Kidney (tissue), 14 donors: ENCODE measurements around the gene ZNF888. TPM values are rescaled to one million over a fixed set of nuclear protein-coding genes. Genes with fewer than 3 reads are reported as not detected.
A peak's percentile ranks its signal among the peaks of the same experiment; 100 is the strongest.

Experiments used
- DNase-seq, 5 donors: peaks; one replicate each; pipeline ENCODE4 v3.0.0-alpha.2; 2013 to 2020
- FAIRE-seq: peaks from 2 replicates; lab custom pipeline; 2012; peaks lifted over from hg19 to GRCh38; lab: Jason Lieb, UNC
- H3K27ac ChIP-seq, 2 donors: one replicate each; pipeline ENCODE4 v1.7.0; 2013; ENCODE audit warnings: low read depth in 2 of 2, low read length in 2 of 2, inconsistent platforms in 1 of 2
- H3K27me3 ChIP-seq: one replicate; pipeline ENCODE4 v1.7.1; 2013; ENCODE audit warnings: low read length, inconsistent platforms; ENCODE audit not compliant: control insufficient read depth, insufficient read depth
- H3K36me3 ChIP-seq, 3 donors: one replicate each; pipeline versions ENCODE4 v1.7.0 to v1.7.1; 2013; ENCODE audit warnings: low read length in 3 of 3, control low read depth in 1 of 3, inconsistent platforms in 1 of 3; ENCODE audit not compliant: insufficient read depth in 3 of 3, control insufficient read depth in 2 of 3
- H3K4me1 ChIP-seq, 3 donors: one replicate each; pipeline versions ENCODE4 v1.7.0 to v1.7.1; 2013; ENCODE audit warnings: low read length in 3 of 3, inconsistent platforms in 1 of 3, low read depth in 1 of 3; ENCODE audit not compliant: control insufficient read depth in 2 of 3, insufficient read depth in 2 of 3
- H3K4me3 ChIP-seq, 3 donors: one replicate each; pipeline versions ENCODE4 v1.7.0 to v1.8.1; 2013; ENCODE audit warnings: low read length in 3 of 3, control low read depth in 1 of 3, inconsistent platforms in 1 of 3
- H3K9ac ChIP-seq, 3 donors: one replicate each; pipeline versions ENCODE4 v1.7.0 to v1.7.1; 2013; ENCODE audit warnings: low read length in 3 of 3, control low read depth in 1 of 3, inconsistent platforms in 1 of 3
- H3K9me3 ChIP-seq, 3 donors: one replicate each; pipeline versions ENCODE4 v1.7.0 to v1.7.1; 2013; ENCODE audit warnings: low read length in 3 of 3, control low read depth in 1 of 3, inconsistent platforms in 1 of 3; ENCODE audit not compliant: control insufficient read depth in 2 of 3, insufficient read depth in 1 of 3
- intact Hi-C: fragments of 100-400 bp; cut with DNase I; formaldehyde crosslinking; loops from one replicate; pipeline ENCODE4 v1.11.1; 2022
- polyA plus RNA-seq: library from polyadenylated mRNA; stranded (reverse); fragments of 350-450 nt; fragmentation: Illumina TruSeq; extraction: RNeasy Lipid Tissue Mini Kit (QIAGEN cat#74804); gene quantifications from one replicate; pipeline ENCODE4 v1.2.3, GENCODE V29; 2014; ENCODE audit warnings: low read depth, low replicate concordance; ENCODE audit not compliant: insufficient read depth
- total RNA-seq: library from RNA; stranded (reverse); fragmentation: NEBNext Ultra II Directional; extraction: Animal tissue kit (Norgen Biotek cat#: 25700); gene quantifications from one replicate; pipeline ENCODE4 v1.2.1, GENCODE V29; 2021
- TF ChIP-seq, protein P1 (sequence below): IDR thresholded peaks from 3 replicates; pipeline ENCODE4 v1.5.1; 2012; ENCODE audit warnings: mild to moderate bottlenecking, moderate library complexity, borderline replicate concordance; ENCODE audit not compliant: insufficient read depth; ENCODE audit errors: extremely low read depth
- donor health status: control.
- donor health status: control.
- donor health status: control.
- donor health status: control.
- donor health status: control.
- donor health status: DM: yes; HTN: yes; CAD: no.
- donor health status: Normal renal cell carcinoma (clear cell type).

Gene ZNF888
- total and polyA plus RNA-seq, 2 donors from 2014 or later, result 3.4 to 22.6 TPM

DNA sequence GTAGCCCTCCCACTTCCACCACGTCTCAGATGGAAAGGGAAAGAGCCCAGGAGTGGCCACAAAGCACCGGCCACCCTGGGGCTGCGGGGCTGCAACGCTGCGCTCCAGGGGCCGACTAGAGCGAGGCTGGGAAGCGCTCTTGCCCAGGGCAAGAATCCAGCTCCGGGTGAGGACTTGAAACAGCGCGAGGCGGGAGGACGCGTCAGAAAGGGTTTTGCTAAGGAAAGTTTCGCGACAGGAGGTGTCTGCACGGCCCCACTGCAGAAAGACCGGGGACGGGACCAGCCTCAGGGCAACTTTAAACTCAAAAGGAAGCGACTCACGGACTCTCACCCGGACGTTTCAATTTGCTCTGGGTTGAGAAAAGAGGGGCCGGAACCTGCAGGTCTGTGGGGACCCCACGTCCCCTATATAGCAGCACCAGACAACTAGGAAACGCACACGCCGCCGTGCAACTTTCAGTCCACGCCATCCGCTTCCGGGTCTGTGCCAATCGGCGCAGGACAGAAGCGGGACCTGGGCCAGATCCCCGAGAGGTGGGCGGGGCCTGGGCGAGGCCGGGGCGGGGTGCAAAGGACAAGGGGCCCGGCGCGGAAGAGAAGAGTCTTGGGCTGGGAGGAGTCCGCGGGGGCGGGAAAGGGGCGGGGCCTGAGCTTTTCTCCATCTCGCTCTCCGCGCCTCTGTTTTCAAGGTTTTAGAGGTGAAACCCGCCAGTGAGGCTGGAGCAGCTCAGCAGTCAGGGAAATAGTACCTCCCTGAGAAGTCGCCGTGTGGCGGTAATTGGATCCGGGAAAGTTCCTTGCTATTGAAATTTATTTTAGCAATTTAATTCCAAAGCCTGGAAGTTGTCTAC, 39.4 kb upstream of the ZNF888 start, which contains the start of gene ZNF816:
TSS of gene ZNF816 (minus strand) at position 488 of the 853 bp plus-strand sequence. CDS start 6,792 bp downstream, outside the sequence.
- FAIRE-seq, result no peak
- H3K27me3 ChIP-seq, result no peaks in the 10 kb centered on the region
- TF ChIP-seq, protein P1, sequence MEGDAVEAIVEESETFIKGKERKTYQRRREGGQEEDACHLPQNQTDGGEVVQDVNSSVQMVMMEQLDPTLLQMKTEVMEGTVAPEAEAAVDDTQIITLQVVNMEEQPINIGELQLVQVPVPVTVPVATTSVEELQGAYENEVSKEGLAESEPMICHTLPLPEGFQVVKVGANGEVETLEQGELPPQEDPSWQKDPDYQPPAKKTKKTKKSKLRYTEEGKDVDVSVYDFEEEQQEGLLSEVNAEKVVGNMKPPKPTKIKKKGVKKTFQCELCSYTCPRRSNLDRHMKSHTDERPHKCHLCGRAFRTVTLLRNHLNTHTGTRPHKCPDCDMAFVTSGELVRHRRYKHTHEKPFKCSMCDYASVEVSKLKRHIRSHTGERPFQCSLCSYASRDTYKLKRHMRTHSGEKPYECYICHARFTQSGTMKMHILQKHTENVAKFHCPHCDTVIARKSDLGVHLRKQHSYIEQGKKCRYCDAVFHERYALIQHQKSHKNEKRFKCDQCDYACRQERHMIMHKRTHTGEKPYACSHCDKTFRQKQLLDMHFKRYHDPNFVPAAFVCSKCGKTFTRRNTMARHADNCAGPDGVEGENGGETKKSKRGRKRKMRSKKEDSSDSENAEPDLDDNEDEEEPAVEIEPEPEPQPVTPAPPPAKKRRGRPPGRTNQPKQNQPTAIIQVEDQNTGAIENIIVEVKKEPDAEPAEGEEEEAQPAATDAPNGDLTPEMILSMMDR, result no peak

GRCh38 chr19:52961981-52962380, 38.8 kb upstream of the ZNF888 start:
- Histone ChIP-seq H3K36me3 (peaks cover 0 to 5% (median 0%) of the 10 kb centered on the region in 3 donors), H3K27me3 (no peaks in the 10 kb centered on the region), H3K9ac (peak overlapping the region; percentile 39 to 64 (median 54)), H3K4me3 (peak overlapping the region; percentile 75 to 85 (median 84)), H3K4me1 (peaks cover 0 to 11% (median 0%) of the 10 kb centered on the region in 3 donors), H3K27ac (peak overlapping the region in 1 of 2 donors; percentile 67), H3K9me3 (peaks cover 0 to 19% (median 0%) of the 10 kb centered on the region in 3 donors)
- intact Hi-C loops, result no loop called here
- FAIRE-seq (no peak), DNase-seq (peak in 1 of 5 donors; percentile 14)
- TF ChIP-seq, protein P1, result no peak

More for the DNA sequence above, 39.4 kb upstream of the ZNF888 start, which contains the start of gene ZNF816:
- Histone ChIP-seq H3K36me3 (peaks cover 0 to 5% (median 0%) of the 10 kb centered on the region in 3 donors), H3K9ac (peak within 1 kb of the TSS; percentile 81 to 86 (median 82)), H3K9me3 (peaks cover 0 to 19% (median 0%) of the 10 kb centered on the region in 3 donors), H3K4me1 (peaks cover 0 to 11% (median 0%) of the 10 kb centered on the region in 3 donors), H3K4me3 (peak within 1 kb of the TSS; percentile 85 to 94 (median 85)), H3K27ac (peak within 1 kb of the TSS; percentile 78 to 79)
- peak; percentile 98 to 99 (median 99) for DNase-seq
- intact Hi-C loops, result no loop called here

GRCh38 chr19:52959613-52960295, 36.5 kb upstream of the ZNF888 start:
- FAIRE-seq, result no peak

More at GRCh38 chr19:52959613-52960295, 36.5 kb upstream of the ZNF888 start:
- intact Hi-C loops, result no loop called here
- Histone ChIP-seq H3K9ac (no peak overlapping the region), H3K36me3 (peaks cover 0 to 18% (median 5%) of the 10 kb centered on the region in 3 donors), H3K4me3 (no peak overlapping the region), H3K27ac (no peak overlapping the region), H3K9me3 (peaks cover 0 to 23% (median 0%) of the 10 kb centered on the region in 3 donors), H3K4me1 (peaks cover 0 to 11% (median 0%) of the 10 kb centered on the region in 3 donors), H3K27me3 (no peaks in the 10 kb centered on the region)
- DNase-seq, result no peak
- TF ChIP-seq, protein P1, result no peak
